ENCODE data around the gene ADCY5.

ADCY5 gene

GRCh38 chr3:123350971-123351370, 97.9 kb downstream of the ADCY5 start:
- no peak overlapping the region for H3K27ac ChIP-seq
- TF ChIP-seq, protein P1, sequence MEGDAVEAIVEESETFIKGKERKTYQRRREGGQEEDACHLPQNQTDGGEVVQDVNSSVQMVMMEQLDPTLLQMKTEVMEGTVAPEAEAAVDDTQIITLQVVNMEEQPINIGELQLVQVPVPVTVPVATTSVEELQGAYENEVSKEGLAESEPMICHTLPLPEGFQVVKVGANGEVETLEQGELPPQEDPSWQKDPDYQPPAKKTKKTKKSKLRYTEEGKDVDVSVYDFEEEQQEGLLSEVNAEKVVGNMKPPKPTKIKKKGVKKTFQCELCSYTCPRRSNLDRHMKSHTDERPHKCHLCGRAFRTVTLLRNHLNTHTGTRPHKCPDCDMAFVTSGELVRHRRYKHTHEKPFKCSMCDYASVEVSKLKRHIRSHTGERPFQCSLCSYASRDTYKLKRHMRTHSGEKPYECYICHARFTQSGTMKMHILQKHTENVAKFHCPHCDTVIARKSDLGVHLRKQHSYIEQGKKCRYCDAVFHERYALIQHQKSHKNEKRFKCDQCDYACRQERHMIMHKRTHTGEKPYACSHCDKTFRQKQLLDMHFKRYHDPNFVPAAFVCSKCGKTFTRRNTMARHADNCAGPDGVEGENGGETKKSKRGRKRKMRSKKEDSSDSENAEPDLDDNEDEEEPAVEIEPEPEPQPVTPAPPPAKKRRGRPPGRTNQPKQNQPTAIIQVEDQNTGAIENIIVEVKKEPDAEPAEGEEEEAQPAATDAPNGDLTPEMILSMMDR (conservative IDR thresholded peaks at IDR 0.05) = no peak
- TF ChIP-seq ZFX (IDR thresholded peaks at IDR 0.05) = no peak

GRCh38 chr3:123349566-123350435, 99.1 kb downstream of the ADCY5 start:
- no peak overlapping the region for H3K27ac ChIP-seq
- TF ChIP-seq, protein P1 (conservative IDR thresholded peaks at IDR 0.05) = no peak
- no peak for TF ChIP-seq ZFX (IDR thresholded peaks at IDR 0.05)

DNA sequence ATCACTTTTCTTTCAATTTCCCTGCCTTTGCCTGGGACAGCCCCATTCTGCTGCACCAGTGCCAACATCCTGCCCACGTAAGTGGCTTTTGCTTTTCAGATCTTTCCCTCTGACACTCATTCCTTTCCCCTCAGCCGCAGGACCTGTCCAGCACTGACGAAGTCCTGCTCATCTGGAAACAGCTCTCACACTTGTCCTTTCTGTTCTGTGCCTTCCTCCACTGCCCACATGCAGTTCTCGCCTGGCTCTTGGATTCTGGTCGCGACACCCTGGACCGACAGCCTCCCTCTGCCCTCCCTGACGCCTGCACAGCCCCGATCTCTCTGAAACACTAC, 99.7 kb downstream of the ADCY5 start:
- no peak overlapping the region for H3K27ac ChIP-seq
- TF ChIP-seq, protein P1 (conservative IDR thresholded peaks at IDR 0.05) = no peak

- no peak for TF ChIP-seq ZFX (IDR thresholded peaks at IDR 0.05)
- TF ChIP-seq, protein P1 (conservative IDR thresholded peaks at IDR 0.05) = no peak
- H3K27ac ChIP-seq = no peak overlapping the region
Measured at GRCh38 chr3:123348471-123349200, 100.3 kb downstream of the ADCY5 start.

- H3K27ac ChIP-seq = no peak overlapping the region
- no peak for TF ChIP-seq ZFX (IDR thresholded peaks at IDR 0.05)
- TF ChIP-seq, protein P1 (conservative IDR thresholded peaks at IDR 0.05) = no peak
Measured at GRCh38 chr3:123347691-123348264, 101.1 kb downstream of the ADCY5 start.

GRCh38 chr3:123347205-123347604, 101.7 kb downstream of the ADCY5 start:
- TF ChIP-seq, protein P1 (conservative IDR thresholded peaks at IDR 0.05) = no peak
- no peak for TF ChIP-seq ZFX (IDR thresholded peaks at IDR 0.05)
- no peak overlapping the region for H3K27ac ChIP-seq

GRCh38 chr3:123346021-123346420, 102.9 kb downstream of the ADCY5 start:
- H3K27ac ChIP-seq = no peak overlapping the region
- no peak for TF ChIP-seq ZFX (IDR thresholded peaks at IDR 0.05)
- TF ChIP-seq, protein P1 (conservative IDR thresholded peaks at IDR 0.05) = no peak
